OCI-LY3 (cell line): Measurements from ENCODE around the gene FILIP1L.

ENCODE experiments used
- H2AFZ ChIP-seq: fragments of 200-600, 300-600 bp; shearing (Covaris generic); 2 replicates; pipeline ENCODE4 v1.6.0; 2014; ENCODE audit warnings: antibody characterized with exemption, low read depth, low read length
- H3K27ac ChIP-seq: fragments of 200-600, 300-600 bp; sonication (generic); 2 replicates; pipeline ENCODE4 v1.5.1; 2014; ENCODE audit warnings: mild to moderate bottlenecking, low read length, moderate library complexity, mixed read lengths
- H3K27me3 ChIP-seq: fragments of 200-600, 300-600 bp; sonication (generic); 2 replicates; pipeline ENCODE4 v1.6.1; 2014; ENCODE audit warnings: low read depth, low read length, mixed read lengths
- H3K36me3 ChIP-seq: fragments of 200-600, 300-600 bp; sonication (generic); replicated peaks from 2 replicates; pipeline ENCODE3; 2014; ENCODE audit warnings: low read depth, low read length, mixed read lengths
- H3K4me1 ChIP-seq: fragments of 300-600, 200-600 bp; sonication (generic); 2 replicates; pipeline ENCODE4 v1.6.1; 2014; ENCODE audit warnings: low read length, mixed read lengths
- H3K4me2 ChIP-seq: fragments of 200-600, 300-600 bp; sonication (generic); 2 replicates; pipeline ENCODE4 v1.6.1; 2014; ENCODE audit warnings: low read length, mixed read lengths
- H3K4me3 ChIP-seq: fragments of 300-600, 200-600 bp; sonication (generic); 2 replicates; pipeline ENCODE4 v1.5.1; 2014; ENCODE audit warnings: antibody characterized with exemption, mild to moderate bottlenecking, low read length, moderate library complexity
- H3K79me2 ChIP-seq: fragments of 300-600, 200-600 bp; shearing (Covaris generic); 2 replicates; pipeline ENCODE4 v1.6.1; 2014; ENCODE audit warnings: mild to moderate bottlenecking, low read length, mixed read lengths
- H3K9ac ChIP-seq: fragments of 300-600, 200-600 bp; shearing (Covaris generic); 2 replicates; pipeline ENCODE4 v1.6.0; 2014; ENCODE audit warnings: mild to moderate bottlenecking, low read length, moderate library complexity
- H3K9me3 ChIP-seq: fragments of 200-600, 300-600 bp; shearing (Covaris generic); 2 replicates; pipeline ENCODE4 v1.6.1; 2014; ENCODE audit warnings: low read length, mixed read lengths; ENCODE audit not compliant: insufficient read depth
- H4K20me1 ChIP-seq: fragments of 200-600, 300-600 bp; sonication (generic); 2 replicates; pipeline ENCODE4 v1.6.1; 2016; ENCODE audit warnings: low read length, mixed read lengths; ENCODE audit not compliant: insufficient read depth
- CTCF ChIP-seq: fragments of 200-600, 300-600 bp; sonication (generic); IDR thresholded peaks from 2 replicates; pipeline ENCODE4 v1.5.1; 2014; ENCODE audit warnings: antibody characterized with exemption, low read length, low read depth
- EZH2phosphoT487 ChIP-seq: fragments of 200-600 bp; shearing (Covaris generic); IDR thresholded peaks from 2 replicates; pipeline ENCODE4 v1.6.1; 2018; ENCODE audit warnings: antibody characterized with exemption, mixed run types, low read depth

Gene FILIP1L

GRCh38 chr3:100047455-100048141 lies 66.7 kb downstream of the FILIP1L start:
- peak overlapping the region; percentile 68 for H3K4me2 ChIP-seq
- no peaks in the 10 kb centered on the region for H3K9me3 ChIP-seq
- peaks cover 10% of the 10 kb centered on the region; the same call in 1 of the 2 replicates for H3K27me3 ChIP-seq
- H3K36me3 ChIP-seq = no peaks in the 10 kb centered on the region
- TF ChIP-seq EZH2phosphoT487 = no peak
- TF ChIP-seq CTCF = no peak
- peak overlapping the region; percentile 75 for H3K27ac ChIP-seq
- peak overlapping the region; percentile 62 for H3K4me3 ChIP-seq
- H3K4me1 ChIP-seq = peaks cover 61% of the 10 kb centered on the region
- no peak overlapping the region for H2AFZ ChIP-seq
- H3K79me2 ChIP-seq = peaks cover 4% of the 10 kb centered on the region; the same call in 1 of the 2 replicates
- peaks cover 33% of the 10 kb centered on the region for H4K20me1 ChIP-seq
- H3K9ac ChIP-seq = peak overlapping the region; percentile 28; the same call in 1 of the 2 replicates

GRCh38 chr3:100046986-100047385 lies 67.3 kb downstream of the FILIP1L start:
- peak overlapping the region; percentile 28; the same call in 1 of the 2 replicates for H3K9ac ChIP-seq
- peaks cover 10% of the 10 kb centered on the region; the same call in 1 of the 2 replicates for H3K27me3 ChIP-seq
- H3K4me2 ChIP-seq = peak overlapping the region; percentile 68
- H4K20me1 ChIP-seq = peaks cover 33% of the 10 kb centered on the region
- TF ChIP-seq CTCF (no peak), EZH2phosphoT487 (no peak)
- no peaks in the 10 kb centered on the region for H3K36me3 ChIP-seq
- peaks cover 62% of the 10 kb centered on the region for H3K4me1 ChIP-seq
- no peak overlapping the region for H2AFZ ChIP-seq
- peaks cover 4% of the 10 kb centered on the region; the same call in 1 of the 2 replicates for H3K79me2 ChIP-seq
- H3K9me3 ChIP-seq = no peaks in the 10 kb centered on the region
- H3K27ac ChIP-seq = peak overlapping the region; percentile 75
- peak overlapping the region; percentile 62 for H3K4me3 ChIP-seq

- H3K4me1 ChIP-seq = peaks cover 62% of the 10 kb centered on the region
- H3K4me2 ChIP-seq = no peak overlapping the region
- TF ChIP-seq CTCF (no peak), EZH2phosphoT487 (no peak)
Measured at GRCh38 chr3:100045696-100046095, 68.6 kb downstream of the FILIP1L start.

GRCh38 chr3:100044369-100044768 lies 69.9 kb downstream of the FILIP1L start:
- no peaks in the 10 kb centered on the region for H3K36me3 ChIP-seq
- H3K4me2 ChIP-seq = peak overlapping the region; percentile 51
- peak overlapping the region; percentile 47 for H3K27ac ChIP-seq
- H3K9ac ChIP-seq = no peak overlapping the region
- H4K20me1 ChIP-seq = peaks cover 33% of the 10 kb centered on the region
- H3K4me1 ChIP-seq = peaks cover 62% of the 10 kb centered on the region
- 0 out of 2 replicates have a peak overlapping the region, but pooled peaks have one; percentile 11 for H3K4me3 ChIP-seq
- H2AFZ ChIP-seq = no peak overlapping the region
- H3K9me3 ChIP-seq = no peaks in the 10 kb centered on the region
- H3K27me3 ChIP-seq = peaks cover 9% of the 10 kb centered on the region; the same call in 1 of the 2 replicates
- no peak for TF ChIP-seq CTCF
- no peak for TF ChIP-seq EZH2phosphoT487
- peaks cover 4% of the 10 kb centered on the region; the same call in 1 of the 2 replicates for H3K79me2 ChIP-seq

More at GRCh38 chr3:100045696-100046095, 68.6 kb downstream of the FILIP1L start:
- Histone ChIP-seq H3K9ac (no peak overlapping the region), H3K36me3 (no peaks in the 10 kb centered on the region), H3K27me3 (peaks cover 10% of the 10 kb centered on the region; the same call in 1 of the 2 replicates), H3K9me3 (no peaks in the 10 kb centered on the region), H3K79me2 (peaks cover 4% of the 10 kb centered on the region; the same call in 1 of the 2 replicates), H3K4me3 (no peak overlapping the region), H2AFZ (no peak overlapping the region), H3K27ac (no peak overlapping the region), H4K20me1 (peaks cover 33% of the 10 kb centered on the region)
